Suprapubic skin (tissue), 3 donors: ENCODE results near the gene PRR5.

Source experiments
- POLR2A ChIP-seq, 2 donors: fragments of 450-650 bp; IDR thresholded peaks; one replicate each; pipeline ENCODE4 v1.6.1; 2017; ENCODE audit warnings: antibody characterized with exemption in 2 of 2, mild to moderate bottlenecking in 2 of 2, moderate library complexity in 2 of 2
- TF ChIP-seq, protein P1 (sequence below), 2 donors: fragments of 200-600 bp in 1 of 2; fragments of 450-650 bp in 1 of 2; sonication (generic) in 1 of 2; IDR thresholded peaks; one replicate each; pipeline ENCODE4 v1.5.1; 2016 to 2019; ENCODE audit warnings: antibody characterized with exemption in 2 of 2, mild to moderate bottlenecking in 1 of 2, moderate library complexity in 1 of 2

DNA sequence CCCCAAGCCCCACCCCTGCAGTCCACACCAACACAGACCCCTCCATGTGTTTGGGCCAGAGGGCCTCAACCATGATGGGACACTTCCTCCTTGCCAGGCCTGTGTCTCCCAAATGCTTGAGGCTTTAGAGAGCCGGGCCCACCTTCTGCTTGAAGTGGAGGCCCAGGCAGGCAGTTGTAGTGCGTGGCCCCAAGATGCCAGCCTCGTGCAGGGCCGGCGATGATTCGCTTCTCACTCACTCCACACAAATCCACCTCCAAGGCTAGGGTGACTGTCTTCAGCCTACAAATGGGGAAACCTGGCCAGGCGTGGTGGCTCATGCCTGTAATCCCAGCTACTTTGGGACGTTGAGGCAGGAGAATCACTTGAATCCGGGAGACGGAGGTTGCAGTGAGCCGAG is 5.7 kb downstream of the PRR5 start:
- TF ChIP-seq POLR2A (IDR thresholded peaks at IDR 0.05), result no peak
- TF ChIP-seq, protein P1, sequence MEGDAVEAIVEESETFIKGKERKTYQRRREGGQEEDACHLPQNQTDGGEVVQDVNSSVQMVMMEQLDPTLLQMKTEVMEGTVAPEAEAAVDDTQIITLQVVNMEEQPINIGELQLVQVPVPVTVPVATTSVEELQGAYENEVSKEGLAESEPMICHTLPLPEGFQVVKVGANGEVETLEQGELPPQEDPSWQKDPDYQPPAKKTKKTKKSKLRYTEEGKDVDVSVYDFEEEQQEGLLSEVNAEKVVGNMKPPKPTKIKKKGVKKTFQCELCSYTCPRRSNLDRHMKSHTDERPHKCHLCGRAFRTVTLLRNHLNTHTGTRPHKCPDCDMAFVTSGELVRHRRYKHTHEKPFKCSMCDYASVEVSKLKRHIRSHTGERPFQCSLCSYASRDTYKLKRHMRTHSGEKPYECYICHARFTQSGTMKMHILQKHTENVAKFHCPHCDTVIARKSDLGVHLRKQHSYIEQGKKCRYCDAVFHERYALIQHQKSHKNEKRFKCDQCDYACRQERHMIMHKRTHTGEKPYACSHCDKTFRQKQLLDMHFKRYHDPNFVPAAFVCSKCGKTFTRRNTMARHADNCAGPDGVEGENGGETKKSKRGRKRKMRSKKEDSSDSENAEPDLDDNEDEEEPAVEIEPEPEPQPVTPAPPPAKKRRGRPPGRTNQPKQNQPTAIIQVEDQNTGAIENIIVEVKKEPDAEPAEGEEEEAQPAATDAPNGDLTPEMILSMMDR (IDR thresholded peaks at IDR 0.05), result no peak
